ENCODE measurements around the gene ZMYND8.

The ZMYND8 gene

DNA sequence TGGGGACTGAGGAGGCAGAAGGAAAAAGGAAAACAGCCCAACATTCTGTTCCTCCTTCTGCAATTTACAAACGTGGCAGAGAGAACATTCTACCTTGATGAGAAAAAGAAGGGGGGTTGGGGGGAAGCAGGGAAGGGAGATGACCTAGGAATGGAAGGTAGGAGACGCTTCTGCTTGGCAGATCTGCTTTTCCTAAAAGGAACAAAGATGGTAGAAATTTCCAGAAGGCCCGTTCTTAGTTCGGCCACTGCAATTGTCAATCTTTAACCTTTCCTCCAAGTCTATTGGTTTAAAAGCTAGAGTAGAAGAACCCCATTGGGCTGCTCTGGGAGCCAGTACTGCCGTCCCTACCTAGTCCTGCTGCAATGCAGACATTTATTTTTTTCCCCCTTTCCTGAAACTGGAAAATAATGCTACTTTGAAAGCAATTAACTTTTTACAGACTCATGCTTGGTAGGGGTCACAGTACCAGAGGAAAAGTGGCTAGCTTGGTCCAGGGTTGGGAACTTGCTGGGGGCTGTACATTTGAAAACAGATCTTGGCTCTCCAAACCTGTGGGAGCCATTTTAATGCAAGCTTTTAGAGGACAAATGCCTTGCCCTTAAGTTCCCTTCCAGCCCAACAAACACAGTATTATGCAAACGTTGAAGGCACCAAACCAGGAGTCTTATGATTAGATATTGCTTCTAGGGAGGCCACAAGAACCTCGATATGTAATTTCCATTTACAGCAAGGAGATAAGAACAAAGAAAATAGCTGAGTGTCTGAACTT is 2.6 kb downstream of the ZMYND8 start:
- DNase-seq: peak; percentile 69

DNA sequence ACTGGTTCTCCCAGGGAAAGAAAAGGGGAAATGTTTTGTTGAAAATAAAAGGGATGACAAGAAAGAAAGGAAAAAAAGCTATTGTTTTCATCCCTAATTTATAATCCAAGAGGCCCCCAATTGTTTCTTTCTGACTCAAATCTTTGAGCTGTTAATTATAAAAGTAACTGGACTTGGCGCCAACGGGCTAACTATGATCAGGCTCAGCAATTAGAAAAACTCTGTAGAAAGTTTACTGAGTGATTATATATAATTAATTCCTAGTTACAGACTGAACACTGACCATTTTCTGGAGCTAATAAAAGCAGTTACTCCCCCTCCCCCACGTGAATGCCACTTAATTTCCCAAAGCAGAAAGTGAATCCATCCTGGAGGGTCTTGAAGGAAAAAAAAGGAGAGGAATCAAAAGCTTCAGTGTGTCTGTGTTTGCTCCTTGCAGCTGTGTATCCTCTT is 3.2 kb downstream of the ZMYND8 start:
- no peak for DNase-seq

DNA sequence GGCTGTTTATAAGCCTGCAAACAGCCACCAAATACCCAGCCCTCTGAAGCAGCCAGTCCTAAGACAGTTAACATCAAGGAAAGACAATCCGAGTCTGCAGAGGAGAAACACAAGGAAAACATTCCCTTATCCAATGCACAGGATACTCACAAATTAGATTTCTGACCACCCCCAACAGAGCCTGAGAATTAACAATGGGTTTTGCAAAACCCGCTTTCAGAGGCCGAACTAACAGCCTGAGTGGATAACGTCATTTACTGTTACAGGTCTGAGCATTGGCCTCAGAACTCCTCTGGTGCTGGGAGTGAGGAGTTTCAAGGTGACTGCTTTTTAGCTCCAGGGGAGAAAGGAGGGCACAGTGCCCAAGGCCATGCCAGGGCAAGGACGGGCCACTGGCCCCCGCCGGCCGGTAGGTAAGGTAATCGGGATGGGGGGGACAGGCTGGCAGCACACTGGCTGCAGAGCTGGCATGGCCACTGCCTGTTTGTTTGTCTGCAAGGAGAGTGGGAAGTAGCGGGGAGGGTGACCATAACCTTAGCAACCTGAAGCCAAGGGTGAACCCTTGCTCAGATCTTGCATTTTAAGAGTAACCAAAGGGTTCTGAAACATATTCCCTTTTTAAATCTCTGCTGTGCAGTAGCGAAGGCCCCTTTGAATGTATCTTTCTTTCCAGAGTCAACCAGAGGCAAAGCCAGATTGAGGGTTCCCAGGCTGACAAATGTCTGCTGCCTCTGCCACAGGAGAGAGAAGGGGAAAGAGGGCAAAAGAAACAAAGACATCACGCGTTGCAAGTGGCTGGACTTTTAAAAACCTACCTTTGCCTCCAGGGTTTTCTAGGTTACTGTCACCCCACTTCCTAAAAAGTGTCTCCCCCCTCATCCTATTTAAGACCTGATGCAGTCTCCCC is 3.9 kb downstream of the ZMYND8 start:
- peak; percentile 83 for DNase-seq

- DNase-seq: peak; percentile 46
These were observed 4.7 kb downstream of the ZMYND8 start for GRCh38 chr20:47351643-47352331.

- DNase-seq: no peak
These were observed 5.6 kb downstream of the ZMYND8 start for GRCh38 chr20:47350691-47351545.

DNA sequence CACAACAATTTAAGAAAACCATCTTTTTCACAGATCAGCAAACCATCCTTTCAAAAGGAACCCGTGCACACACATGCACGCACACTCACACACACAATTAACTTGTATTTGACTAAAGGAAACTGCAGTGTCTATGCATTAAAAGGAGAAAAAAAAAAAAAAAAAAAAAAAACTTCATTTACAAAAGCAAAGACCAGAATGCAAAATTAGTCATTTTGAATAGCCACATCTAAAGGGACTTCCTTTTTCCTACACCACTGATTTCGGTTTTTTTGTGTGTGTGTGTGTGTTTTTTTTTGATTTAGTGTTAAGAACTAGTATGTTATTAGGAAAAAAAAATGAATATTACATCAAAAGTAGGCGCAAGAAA is 6.3 kb downstream of the ZMYND8 start:
- DNase-seq: no peak

GRCh38 chr20:47349365-47350180 is 6.9 kb downstream of the ZMYND8 start:
- no peak for DNase-seq

- DNase-seq: no peak
These were observed 7.9 kb downstream of the ZMYND8 start for GRCh38 chr20:47348539-47349142.

DNA sequence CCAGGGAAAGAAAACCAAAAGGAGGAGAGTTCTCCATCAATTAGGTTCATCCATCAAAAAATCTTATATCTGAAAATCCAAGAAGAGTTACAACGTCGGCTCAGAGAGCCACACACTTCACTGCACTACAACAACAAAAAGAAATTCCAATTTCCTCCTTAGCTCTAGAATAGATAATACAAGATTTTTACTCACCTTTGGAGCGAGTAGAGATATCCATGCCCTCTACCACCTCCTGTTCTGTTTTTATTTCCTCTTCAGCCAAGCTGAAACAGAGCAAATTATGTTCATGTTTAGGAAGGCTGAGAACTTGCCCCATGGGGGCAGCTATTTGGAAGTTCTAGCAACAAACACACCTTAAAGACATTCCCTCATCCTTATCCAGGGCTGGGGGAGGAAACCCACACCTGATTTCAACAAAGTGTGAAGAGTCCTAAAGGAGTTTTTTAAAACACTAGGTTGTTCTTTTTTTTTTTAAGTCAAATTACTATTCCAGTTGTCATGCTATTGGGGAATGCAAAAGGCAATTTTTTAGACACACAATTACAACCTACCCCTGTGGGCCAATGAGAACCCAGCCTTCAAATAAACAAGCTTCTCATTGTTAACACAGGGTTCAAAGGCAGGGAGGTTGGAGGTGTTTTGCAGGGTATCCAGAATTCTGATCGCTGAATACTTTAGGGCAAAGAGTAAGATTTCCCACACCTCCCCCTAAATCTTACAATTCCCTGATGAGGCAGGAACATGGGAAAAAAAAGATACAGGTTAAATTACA is 8.7 kb downstream of the ZMYND8 start:
- DNase-seq: no peak

DNA sequence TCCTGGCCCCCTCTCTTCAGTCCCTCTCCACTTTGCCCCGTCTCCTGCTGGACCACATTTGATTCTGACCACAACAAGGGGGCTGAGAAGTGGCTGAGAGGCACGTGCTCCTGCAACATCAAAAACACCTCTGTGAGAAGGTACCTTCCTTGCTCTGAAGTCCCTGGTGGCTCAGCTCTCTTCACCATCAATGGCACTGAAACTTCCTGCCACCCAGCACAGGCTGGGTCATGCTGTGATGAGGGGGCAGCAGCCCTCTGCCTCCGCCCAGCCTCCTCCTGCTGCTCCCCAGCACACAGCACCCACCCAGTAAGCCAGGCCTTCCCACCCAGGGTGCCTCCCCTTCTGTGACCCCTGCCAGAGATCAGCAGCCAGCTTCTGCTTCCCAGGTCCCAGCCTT is 10.3 kb downstream of the ZMYND8 start:
- DNase-seq: no peak

- DNase-seq: no peak
These were observed 11.3 kb downstream of the ZMYND8 start for GRCh38 chr20:47345214-47345613.

DNA sequence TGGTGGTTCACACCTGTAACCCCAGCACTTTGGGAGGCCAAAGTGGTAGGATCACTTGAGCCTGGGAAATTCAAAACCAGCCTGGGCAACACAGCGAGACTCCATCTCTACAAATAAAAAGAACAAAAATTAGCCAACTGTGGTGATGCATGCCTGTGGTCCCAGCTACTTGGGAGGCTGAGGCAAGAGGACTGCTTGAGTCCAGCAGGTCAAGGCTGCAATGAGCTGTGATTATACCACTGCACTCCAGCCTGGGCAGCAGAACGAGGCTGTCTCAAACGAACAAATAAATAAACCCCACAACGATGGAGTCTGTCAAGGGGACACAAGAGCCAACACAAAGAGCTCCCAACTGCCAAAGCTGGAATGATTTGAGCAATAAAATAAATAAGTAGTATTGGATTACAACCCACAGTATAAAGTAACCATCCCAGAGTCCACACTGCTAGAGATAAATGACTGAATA is 13.5 kb downstream of the ZMYND8 start:
- no peak for DNase-seq

- no peak for DNase-seq
These were observed 18.3 kb downstream of the ZMYND8 start for GRCh38 chr20:47338131-47338628.

DNA sequence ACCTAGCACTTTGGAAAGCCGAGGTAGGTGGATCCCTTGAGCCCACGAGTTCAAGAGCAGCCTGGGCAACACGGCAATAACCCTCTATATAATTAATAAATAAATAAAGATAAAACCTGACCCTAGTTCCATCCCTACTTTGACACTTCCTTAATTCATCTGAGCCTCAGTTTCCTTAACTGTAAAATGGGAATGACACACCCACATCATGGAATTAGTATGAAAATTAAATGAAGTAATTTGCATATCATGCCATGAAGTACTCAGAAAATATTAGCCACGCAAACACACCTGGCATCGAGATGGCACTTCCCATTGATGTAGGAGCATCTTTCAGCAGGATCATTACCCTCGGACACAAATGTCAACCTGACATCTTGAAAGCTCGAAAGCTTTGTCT is 19.1 kb downstream of the ZMYND8 start:
- DNase-seq: no peak

DNA sequence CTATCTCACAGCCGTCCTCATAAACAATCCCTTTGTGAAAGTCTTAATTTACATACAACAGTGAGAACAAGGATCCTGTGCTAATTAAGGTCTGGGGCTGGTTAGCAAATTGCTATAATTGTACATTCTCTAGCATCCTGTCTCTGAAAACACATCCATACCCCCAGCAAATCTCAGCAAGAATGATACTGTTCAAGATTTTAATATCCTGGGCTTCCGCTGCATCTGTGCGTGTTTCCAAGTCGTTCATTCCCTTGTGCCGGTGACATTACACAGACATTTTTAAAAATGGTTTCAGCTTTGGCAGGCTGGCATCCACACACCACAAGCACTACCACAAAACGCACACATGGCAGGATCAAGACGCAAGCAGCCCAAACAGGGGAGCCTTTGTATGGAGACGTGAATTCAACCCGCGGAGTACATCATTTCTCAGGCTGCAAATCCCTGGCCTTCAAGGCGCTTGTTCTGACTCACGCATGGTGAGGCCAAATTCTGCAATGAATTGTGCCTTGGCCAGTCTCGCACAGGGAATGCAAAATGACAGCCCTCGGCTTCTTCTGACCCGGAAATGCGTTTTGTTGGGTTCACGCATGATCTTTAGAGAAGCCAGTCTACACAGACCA is 20.3 kb downstream of the ZMYND8 start:
- DNase-seq: no peak

- DNase-seq: no peak
These were observed 21.0 kb downstream of the ZMYND8 start for GRCh38 chr20:47335251-47336128.

DNA sequence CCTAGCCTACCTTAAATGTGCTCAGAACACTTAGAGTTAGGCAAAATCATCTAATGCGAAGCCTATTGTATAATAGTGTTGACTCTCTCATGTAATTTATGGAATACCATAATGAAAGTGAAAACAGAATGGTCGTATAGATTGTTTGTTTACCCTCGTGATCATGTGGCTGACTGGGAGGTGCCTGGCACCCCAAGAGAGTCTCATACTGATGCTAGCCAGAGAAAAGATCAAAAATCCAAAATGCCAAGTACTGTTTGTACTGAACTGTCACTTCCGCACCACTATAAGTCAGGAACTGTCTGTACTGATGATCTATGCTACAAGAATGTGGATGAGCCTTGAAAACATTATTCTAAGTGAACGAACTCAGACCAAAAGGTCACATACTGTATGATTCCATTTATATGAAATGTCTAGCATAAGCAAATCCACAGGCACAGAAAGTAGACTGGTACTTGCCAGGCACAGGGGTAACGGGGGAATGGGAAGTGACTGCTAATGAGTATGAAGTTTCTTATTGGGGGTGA is 22.4 kb downstream of the ZMYND8 start:
- no peak for DNase-seq
